Mesenteric fat pad (tissue), 1 donor: ENCODE data around the gene C1orf105. TPM values are rescaled to one million over a fixed set of nuclear protein-coding genes. Genes with fewer than 3 reads are reported as not detected.
"Not testable (repeated sequence)": the region's sequence is repeated elsewhere in the genome, so short reads cannot be mapped to it uniquely, and the experiment has no call there.

Experiments used
- DNase-seq: peaks from one replicate; pipeline ENCODE4 v3.0.0-alpha.2; 2020; ENCODE audit warnings: low spot score
- total RNA-seq: library from RNA; stranded (reverse); fragmentation: NEBNext Ultra II Directional; extraction: Animal tissue kit (Norgen Biotek cat#: 25700); gene quantifications from one replicate; pipeline ENCODE4 v1.2.1, GENCODE V29; 2021
- donor health status: DM: yes; HTN: yes; CAD: no.

C1orf105 gene
- total RNA-seq, 1 donor from 2014 or later = not detected

GRCh38 chr1:172485626-172486025 lies 65.1 kb downstream of the C1orf105 start:
- DNase-seq = no peak

DNA sequence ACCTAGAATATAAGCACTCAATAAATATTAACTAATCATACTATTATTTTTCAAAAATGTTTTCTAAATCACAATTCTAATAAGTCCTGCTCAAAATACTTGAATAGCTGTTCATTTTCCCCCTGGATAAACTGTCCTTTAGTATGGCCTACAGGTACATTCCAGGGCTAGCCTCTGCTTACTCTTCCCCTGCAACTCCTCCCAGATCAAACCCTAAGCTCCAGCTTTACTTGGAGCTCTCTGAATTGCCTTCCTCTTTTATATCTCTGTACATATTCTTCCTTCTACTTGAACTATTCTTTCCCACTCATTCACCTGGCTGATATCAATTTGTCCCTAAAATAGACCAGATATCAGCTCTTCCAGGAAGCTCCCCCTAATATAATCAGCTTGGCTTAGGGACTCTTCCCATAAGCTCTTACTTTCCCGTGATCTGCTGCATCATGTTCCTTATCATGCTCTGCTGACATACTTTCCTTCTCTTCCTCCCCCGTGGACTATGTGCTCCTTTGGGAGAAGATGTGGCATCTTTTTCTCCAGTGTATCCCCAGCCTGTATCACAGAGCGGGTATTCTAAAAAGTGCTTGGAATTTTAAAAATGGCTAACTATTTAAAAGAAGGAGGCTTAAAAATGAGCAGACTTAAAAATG lies 66.4 kb downstream of the C1orf105 start:
- DNase-seq = no peak

- no peak for DNase-seq
Measured at GRCh38 chr1:172487550-172487949, 67.1 kb downstream of the C1orf105 start.

- no peak for DNase-seq
Measured at GRCh38 chr1:172488393-172488792, 67.9 kb downstream of the C1orf105 start.

DNA sequence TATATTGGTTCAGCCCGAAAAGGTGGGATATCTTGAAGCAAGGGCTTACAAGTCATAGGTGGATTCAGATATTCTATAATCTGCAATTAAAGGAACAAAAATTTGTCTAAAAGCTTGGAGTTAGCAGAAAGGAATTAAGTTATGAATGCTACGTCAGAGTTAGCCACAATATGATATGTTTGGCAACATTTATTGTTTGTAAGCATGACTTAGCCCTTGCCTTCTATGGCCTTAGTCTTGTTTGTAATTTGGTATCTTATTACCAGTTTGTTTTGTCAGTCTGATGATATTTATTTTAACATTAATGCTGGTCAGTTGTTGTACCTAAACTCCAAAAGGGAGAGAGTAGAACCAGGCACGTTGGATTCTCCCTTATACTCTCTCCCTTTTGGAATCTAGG lies 69.4 kb downstream of the C1orf105 start:
- no peak for DNase-seq

- DNase-seq = no peak
Measured at GRCh38 chr1:172492421-172492820, 71.9 kb downstream of the C1orf105 start.

- DNase-seq = no peak
Measured at GRCh38 chr1:172494166-172494565, 73.7 kb downstream of the C1orf105 start.

DNA sequence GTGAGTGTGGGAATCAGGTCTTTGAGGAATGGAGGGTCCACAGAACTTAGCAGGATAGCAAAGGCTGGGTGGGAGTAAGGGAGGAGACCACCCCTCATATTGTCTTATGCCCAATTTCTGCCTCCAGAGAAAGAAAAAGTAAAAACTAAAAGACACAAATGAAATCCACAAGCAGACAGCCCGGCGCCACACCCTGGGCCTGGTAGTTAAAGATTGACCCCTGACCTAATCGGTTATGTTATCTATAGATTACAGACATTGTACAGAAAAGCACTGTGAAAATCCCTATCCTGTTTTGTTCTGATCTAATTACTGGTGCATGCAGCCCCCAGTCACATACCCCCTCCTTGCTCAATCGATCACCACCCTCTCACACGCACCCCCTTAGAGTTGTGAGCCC lies 75.6 kb downstream of the C1orf105 start:
- not testable (repeated sequence) for DNase-seq

- DNase-seq = no peak
Measured at GRCh38 chr1:172496678-172497077, 76.2 kb downstream of the C1orf105 start.

DNA sequence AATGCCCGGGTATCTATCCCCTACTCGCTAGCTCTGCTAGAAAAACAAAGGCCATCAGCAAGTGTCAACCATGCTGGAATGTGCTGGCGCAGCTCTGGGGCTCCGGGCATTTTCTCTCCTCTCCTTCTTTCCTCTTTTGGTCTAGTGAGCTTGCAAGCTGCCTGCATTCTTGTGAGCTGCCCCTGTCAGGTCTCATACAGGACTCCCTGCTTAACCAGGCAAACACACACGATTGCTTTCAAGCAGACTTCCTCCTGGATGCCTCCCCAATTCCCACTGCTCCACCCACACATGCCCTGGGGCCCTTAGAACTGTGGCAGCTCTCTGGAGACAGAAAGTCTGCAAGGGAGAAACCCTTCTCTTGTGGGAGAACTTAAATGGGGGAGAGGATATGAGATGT lies 76.7 kb downstream of the C1orf105 start:
- no peak for DNase-seq

GRCh38 chr1:172498857-172499256 lies 78.4 kb downstream of the C1orf105 start:
- DNase-seq = no peak

DNA sequence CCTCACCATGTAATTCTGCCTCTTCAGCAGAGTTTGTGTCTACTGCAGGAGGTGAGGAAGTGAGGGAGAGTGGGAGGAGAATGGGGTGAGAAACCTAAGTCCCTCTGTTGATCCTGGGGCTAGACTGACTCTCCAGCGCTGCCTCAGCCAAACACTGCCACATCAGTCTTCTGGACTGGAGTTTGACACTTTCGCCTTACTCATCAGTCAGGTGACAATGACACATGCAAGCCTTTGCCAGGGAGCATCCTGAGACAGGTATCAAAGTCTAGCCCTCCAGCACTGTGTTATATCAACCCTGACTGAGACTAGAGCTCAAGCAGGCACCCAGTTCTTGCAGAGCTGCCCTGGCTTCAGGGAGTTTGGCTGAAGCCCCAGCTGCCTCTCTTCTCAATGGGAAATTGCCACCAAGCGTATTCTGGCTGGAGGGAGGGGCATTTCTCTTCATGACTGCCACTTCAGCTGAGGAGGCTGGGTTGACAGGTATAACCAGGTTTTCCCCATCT lies 79.2 kb downstream of the C1orf105 start:
- no peak for DNase-seq

- DNase-seq = no peak
Measured at GRCh38 chr1:172500207-172500606, 79.7 kb downstream of the C1orf105 start.

DNA sequence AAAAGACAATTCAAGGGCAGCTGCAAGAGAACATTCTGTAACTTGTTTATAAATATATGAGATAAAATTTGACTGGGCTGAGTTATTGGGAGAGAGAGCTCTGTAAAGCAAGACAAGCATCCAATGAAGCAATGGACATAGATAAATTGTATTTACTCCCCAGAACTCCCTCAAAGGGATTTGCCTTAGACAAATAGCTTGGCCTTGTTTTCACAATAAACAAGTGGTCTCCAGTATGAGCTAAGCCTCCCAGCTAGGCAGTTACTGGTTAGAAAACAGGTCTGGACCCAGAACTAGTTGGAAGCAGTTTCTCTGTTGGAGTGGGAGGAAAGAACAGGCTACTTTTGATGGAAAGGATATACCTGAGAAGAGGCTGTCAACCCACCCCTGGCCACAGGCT lies 87.3 kb downstream of the C1orf105 start:
- DNase-seq = no peak

GRCh38 chr1:172510479-172510878 lies 90.0 kb downstream of the C1orf105 start:
- no peak for DNase-seq

- DNase-seq = no peak
Measured at GRCh38 chr1:172512591-172512990, 92.1 kb downstream of the C1orf105 start.

- no peak for DNase-seq
Measured at GRCh38 chr1:172513479-172513878, 93.0 kb downstream of the C1orf105 start.

GRCh38 chr1:172514108-172514507 lies 93.6 kb downstream of the C1orf105 start:
- no peak for DNase-seq

DNA sequence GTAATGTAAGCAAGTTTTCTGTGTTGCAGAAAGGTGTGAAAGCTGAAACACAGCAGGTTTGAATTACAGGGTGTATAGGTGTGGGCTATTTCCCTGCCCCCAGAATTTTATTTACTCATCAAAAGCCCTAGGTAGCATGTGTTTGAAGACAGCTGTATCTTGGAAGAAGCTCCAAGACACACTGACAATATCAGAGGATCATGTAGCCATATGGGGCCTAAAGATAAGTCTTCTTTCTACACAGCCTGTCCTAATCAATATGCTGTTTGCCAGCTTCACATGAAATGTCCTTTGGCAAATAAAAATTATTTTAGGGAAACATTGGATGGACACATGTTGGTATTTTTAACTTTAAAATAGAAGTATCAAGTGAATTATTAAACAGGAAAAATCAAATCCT lies 95.0 kb downstream of the C1orf105 start:
- DNase-seq = no peak

DNA sequence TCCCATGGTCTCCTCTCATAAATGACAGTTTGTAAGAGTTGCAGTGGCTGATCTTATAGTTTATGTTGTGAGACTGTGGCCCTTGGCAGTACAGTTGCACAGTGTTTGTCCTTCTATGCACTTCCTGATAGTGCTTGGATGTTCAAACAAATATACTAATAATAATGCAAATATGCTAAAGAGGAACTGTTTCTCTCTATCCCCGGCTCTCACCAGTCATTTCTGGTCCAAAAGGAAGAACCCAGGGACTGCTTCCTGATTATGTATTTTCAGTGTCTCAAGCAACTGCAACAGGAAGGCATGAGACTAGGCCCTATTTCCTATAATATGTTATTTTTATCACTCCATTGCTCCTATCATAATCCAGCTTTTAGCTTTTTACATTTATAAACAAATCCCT lies 95.4 kb downstream of the C1orf105 start:
- DNase-seq = no peak

DNA sequence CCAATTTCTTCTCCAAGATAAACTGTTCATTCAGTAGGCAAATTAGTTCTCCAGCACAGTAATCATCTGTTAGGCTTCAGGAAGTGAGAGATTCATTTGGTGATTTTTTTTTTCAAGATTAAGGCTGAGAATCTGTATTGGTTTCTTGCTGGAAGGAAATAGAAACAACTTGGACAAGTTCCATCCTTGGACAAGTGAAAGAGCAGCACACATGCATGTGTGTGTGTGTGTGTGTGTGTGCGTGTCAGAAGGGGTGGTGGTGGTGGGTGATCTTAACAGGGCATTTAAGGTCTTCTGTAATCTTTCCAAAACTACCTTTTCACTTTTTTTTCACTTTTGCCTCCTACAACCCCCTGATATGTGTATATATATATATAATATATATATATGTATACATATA lies 96.6 kb downstream of the C1orf105 start:
- no peak for DNase-seq

DNA sequence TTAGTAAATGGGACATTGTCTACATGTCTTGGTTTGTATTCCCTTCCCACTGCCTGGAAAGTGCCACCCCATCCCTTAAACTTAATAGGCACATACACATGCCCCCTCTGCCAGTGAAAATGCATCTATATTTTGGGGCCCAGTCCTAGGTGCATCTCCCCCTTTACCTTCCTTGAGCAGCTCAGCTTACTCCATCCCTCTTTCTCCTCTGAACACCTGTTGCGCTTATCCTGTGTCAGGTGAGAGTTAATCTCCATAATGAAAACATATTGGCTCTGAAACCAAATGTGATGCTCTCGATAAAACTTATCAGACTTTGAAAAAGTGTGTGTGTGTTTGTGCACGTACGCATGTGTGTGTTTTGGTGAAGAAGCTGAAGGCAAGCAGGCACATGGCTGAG lies 97.1 kb downstream of the C1orf105 start:
- no peak for DNase-seq
